Neural progenitor cell (in vitro differentiated cells): ENCODE data around the gene DNAJC24. TPM values are rescaled to one million over a fixed set of nuclear protein-coding genes. Genes with fewer than 3 reads are reported as not detected.

Experiments
- DNase-seq: peaks from one replicate; pipeline ENCODE4 v3.0.0-alpha.2; 2016; ENCODE audit warnings: low spot score
- H2AFZ ChIP-seq: fragments of 200-600 bp; sonication (generic); replicated peaks from 2 replicates; pipeline ENCODE4 v1.6.1; 2016; ENCODE audit warnings: antibody characterized with exemption
- H3F3A ChIP-seq: fragments of 200-600 bp; sonication (generic); 2 replicates; pipeline ENCODE4 v1.6.1; 2016; ENCODE audit warnings: antibody characterized with exemption, low read depth
- H3K27ac ChIP-seq: fragments of 200-600 bp; sonication (generic); 2 replicates; pipeline ENCODE4 v1.5.1; 2016; ENCODE audit warnings: mild to moderate bottlenecking
- H3K27me3 ChIP-seq: fragments of 200-600 bp; sonication (generic); 2 replicates; pipeline ENCODE4 v1.6.1; 2016; ENCODE audit warnings: mild to moderate bottlenecking, moderate library complexity
- H3K36me3 ChIP-seq: fragments of 200-600 bp; sonication (generic); 2 replicates; pipeline ENCODE4 v1.5.1; 2016
- H3K4me1 ChIP-seq: fragments of 200-600 bp; sonication (generic); 2 replicates; pipeline ENCODE4 v1.6.1; 2016; ENCODE audit warnings: mixed run types
- H3K4me2 ChIP-seq: fragments of 200-600 bp; sonication (generic); 2 replicates; pipeline ENCODE4 v1.6.1; 2016
- H3K4me3 ChIP-seq: fragments of 200-600 bp; sonication (generic); 2 replicates; pipeline ENCODE4 v1.5.1; 2016
- H3K79me2 ChIP-seq: fragments of 200-600 bp; sonication (generic); 2 replicates; pipeline ENCODE4 v1.6.1; 2016; ENCODE audit warnings: low read depth
- H3K9ac ChIP-seq: fragments of 200-600 bp; sonication (generic); 2 replicates; pipeline ENCODE4 v1.6.1; 2016
- H3K9me3 ChIP-seq: fragments of 200-600 bp; sonication (generic); 2 replicates; pipeline ENCODE4 v1.5.1; 2016; ENCODE audit warnings: low read depth
- H4K20me1 ChIP-seq: fragments of 200-600 bp; sonication (generic); 2 replicates; pipeline ENCODE4 v1.6.1; 2016; ENCODE audit warnings: low read depth
- H3K27ac Mint-ChIP-seq: 3 replicates; pipeline ENCODE4 v1.8.0; 2021; ENCODE audit warnings: mixed read lengths
- H3K27me3 Mint-ChIP-seq: 2 replicates; pipeline ENCODE4 v1.8.0; 2022; ENCODE audit warnings: low read depth, mild to moderate bottlenecking, inconsistent platforms, moderate library complexity, mixed read lengths; ENCODE audit not compliant: insufficient read depth
- H3K36me3 Mint-ChIP-seq: 3 replicates; pipeline ENCODE4 v1.8.0; 2021; ENCODE audit warnings: mixed read lengths
- H3K4me1 Mint-ChIP-seq: 3 replicates; pipeline ENCODE4 v1.8.0; 2021; ENCODE audit warnings: mixed read lengths
- H3K4me3 Mint-ChIP-seq: 3 replicates; pipeline ENCODE4 v1.8.0; 2021; ENCODE audit warnings: mild to moderate bottlenecking, moderate library complexity, mixed read lengths
- H3K9me3 Mint-ChIP-seq: 3 replicates; pipeline ENCODE4 v1.8.0; 2020; ENCODE audit warnings: mixed read lengths
- EZH2 ChIP-seq: fragments of 200-600 bp; sonication (generic); IDR thresholded peaks from 2 replicates; pipeline ENCODE4 v1.6.1; 2017; ENCODE audit warnings: antibody characterized with exemption, mild to moderate bottlenecking, moderate library complexity
- EZH2phosphoT487 ChIP-seq: fragments of 200-600 bp; sonication (generic); IDR thresholded peaks from 2 replicates; pipeline ENCODE4 v1.6.1; 2017; ENCODE audit warnings: antibody characterized with exemption
- total RNA-seq: library from RNA; depleted of rRNA; stranded (reverse); fragments of >200 nt; gene quantifications from 2 replicates; pipeline ENCODE4 v1.2.3, GENCODE V29; 2015; ENCODE audit warnings: low replicate concordance
- TF ChIP-seq, protein P1 (sequence below): fragments of 200-600 bp; sonication (generic); IDR thresholded peaks from 2 replicates; pipeline ENCODE4 v1.5.1; 2017; ENCODE audit warnings: antibody characterized with exemption, mild to moderate bottlenecking

DNAJC24 gene
- total RNA-seq, 1 donor from 2014 or later, result 80.9 TPM

DNA sequence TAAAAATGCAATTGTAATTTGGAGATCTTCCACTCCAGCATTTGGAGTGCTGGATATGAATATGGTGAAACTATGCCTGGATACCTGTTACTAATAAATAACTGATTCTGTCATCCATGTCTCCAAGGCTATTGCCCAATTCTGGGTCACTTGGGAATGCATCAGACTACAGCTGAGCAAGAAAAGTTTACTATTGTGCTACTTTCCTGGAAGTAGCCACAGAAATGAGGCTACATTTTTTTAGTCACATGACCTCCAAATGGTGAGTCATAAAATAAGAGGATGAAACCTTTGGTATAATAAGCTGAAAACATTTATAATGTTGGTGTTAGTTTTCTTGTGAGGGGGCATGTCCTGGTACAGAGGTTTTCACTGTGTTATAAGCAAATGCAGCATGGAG, 44.5 kb upstream of the DNAJC24 start:
- no peak overlapping the region for H3K27ac ChIP-seq
- Mint-ChIP-seq H3K36me3 (peaks cover 17% of the 10 kb centered on the region), H3K4me3 (no peak overlapping the region), H3K9me3 (peaks cover 9% of the 10 kb centered on the region), H3K27ac (no peak overlapping the region), H3K4me1 (no peaks in the 10 kb centered on the region), H3K27me3 (no peaks in the 10 kb centered on the region)
- no peak overlapping the region for H3K9ac ChIP-seq
- H3K27me3 ChIP-seq, result no peaks in the 10 kb centered on the region
- H3K9me3 ChIP-seq, result no peaks in the 10 kb centered on the region
- TF ChIP-seq EZH2phosphoT487, result no peak
- TF ChIP-seq, protein P1, sequence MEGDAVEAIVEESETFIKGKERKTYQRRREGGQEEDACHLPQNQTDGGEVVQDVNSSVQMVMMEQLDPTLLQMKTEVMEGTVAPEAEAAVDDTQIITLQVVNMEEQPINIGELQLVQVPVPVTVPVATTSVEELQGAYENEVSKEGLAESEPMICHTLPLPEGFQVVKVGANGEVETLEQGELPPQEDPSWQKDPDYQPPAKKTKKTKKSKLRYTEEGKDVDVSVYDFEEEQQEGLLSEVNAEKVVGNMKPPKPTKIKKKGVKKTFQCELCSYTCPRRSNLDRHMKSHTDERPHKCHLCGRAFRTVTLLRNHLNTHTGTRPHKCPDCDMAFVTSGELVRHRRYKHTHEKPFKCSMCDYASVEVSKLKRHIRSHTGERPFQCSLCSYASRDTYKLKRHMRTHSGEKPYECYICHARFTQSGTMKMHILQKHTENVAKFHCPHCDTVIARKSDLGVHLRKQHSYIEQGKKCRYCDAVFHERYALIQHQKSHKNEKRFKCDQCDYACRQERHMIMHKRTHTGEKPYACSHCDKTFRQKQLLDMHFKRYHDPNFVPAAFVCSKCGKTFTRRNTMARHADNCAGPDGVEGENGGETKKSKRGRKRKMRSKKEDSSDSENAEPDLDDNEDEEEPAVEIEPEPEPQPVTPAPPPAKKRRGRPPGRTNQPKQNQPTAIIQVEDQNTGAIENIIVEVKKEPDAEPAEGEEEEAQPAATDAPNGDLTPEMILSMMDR, result no peak
- TF ChIP-seq EZH2, result no peak
- H3K4me2 ChIP-seq, result no peak overlapping the region
- H3K79me2 ChIP-seq, result no peaks in the 10 kb centered on the region
- no peak overlapping the region for H2AFZ ChIP-seq
- no peaks in the 10 kb centered on the region for H3F3A ChIP-seq
- no peaks in the 10 kb centered on the region for H4K20me1 ChIP-seq
- H3K36me3 ChIP-seq, result no peaks in the 10 kb centered on the region
- H3K4me1 ChIP-seq, result peaks cover 5% of the 10 kb centered on the region
- DNase-seq, result no peak
- H3K4me3 ChIP-seq, result no peak overlapping the region

DNA sequence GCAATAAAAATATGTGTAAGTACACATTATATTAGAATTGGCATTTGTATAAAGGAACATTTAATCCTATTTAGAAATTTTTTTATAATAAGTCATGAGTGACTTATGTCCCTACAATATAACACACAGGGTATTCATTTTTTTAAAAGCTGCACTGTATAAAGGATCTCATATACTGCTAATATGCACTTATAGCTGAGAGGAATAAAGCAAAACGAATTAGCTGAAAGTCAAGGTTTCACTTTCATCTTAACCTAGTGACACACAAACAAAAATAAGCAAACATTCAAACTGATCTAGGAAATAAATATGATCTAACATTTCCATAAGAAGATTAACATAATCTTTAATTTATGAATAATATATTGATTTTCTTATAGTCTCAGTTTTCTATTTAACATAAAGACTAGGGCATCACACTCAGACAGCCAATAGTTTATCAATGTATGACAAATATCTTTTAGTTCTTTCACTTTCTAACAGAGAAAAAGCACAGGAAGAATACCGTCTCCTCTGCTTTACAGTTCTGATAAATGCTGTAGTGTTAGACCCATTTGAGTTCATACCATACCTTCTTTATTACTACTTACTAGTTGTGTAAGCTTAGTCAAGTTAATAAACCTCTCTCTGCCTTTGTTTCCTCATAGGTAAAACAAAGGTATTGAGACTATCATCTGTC, 43.1 kb upstream of the DNAJC24 start:
- Mint-ChIP-seq H3K4me3 (no peak overlapping the region), H3K27ac (no peak overlapping the region), H3K27me3 (peaks cover 2% of the 10 kb centered on the region), H3K4me1 (no peaks in the 10 kb centered on the region), H3K36me3 (peaks cover 19% of the 10 kb centered on the region), H3K9me3 (peaks cover 14% of the 10 kb centered on the region)
- DNase-seq, result no peak
- H3K9me3 ChIP-seq, result no peaks in the 10 kb centered on the region
- no peaks in the 10 kb centered on the region for H3K36me3 ChIP-seq
- no peaks in the 10 kb centered on the region for H3F3A ChIP-seq
- no peak overlapping the region for H3K9ac ChIP-seq
- TF ChIP-seq EZH2, result no peak
- TF ChIP-seq, protein P1, result no peak
- no peak for TF ChIP-seq EZH2phosphoT487
- H2AFZ ChIP-seq, result no peak overlapping the region
- H4K20me1 ChIP-seq, result no peaks in the 10 kb centered on the region
- H3K4me1 ChIP-seq, result peaks cover 5% of the 10 kb centered on the region
- no peak overlapping the region for H3K4me2 ChIP-seq
- no peaks in the 10 kb centered on the region for H3K27me3 ChIP-seq
- no peak overlapping the region for H3K27ac ChIP-seq
- no peaks in the 10 kb centered on the region for H3K79me2 ChIP-seq
- no peak overlapping the region for H3K4me3 ChIP-seq

DNA sequence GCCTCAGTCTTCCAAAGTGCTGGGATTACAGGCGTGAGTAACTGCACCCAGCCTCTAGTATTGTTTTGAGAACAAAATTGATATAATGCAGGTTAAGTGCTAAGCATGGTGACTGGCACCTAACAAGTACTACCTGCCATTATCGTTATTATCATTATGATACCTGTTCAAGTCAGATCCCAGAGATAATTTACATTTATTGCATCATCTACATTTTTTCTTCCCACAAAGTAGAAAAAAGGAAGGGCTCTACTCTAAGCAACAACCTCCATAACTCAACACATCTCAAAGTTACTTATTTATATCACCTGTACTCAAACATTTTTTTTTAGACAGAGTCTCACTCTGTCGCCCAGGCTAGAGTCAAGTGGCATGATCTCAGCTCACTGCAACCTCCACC, 42.2 kb upstream of the DNAJC24 start:
- Mint-ChIP-seq H3K4me1 (no peaks in the 10 kb centered on the region), H3K36me3 (peaks cover 22% of the 10 kb centered on the region), H3K27ac (no peak overlapping the region), H3K27me3 (peaks cover 2% of the 10 kb centered on the region), H3K9me3 (peaks cover 15% of the 10 kb centered on the region), H3K4me3 (no peak overlapping the region)
- H3K9me3 ChIP-seq, result no peaks in the 10 kb centered on the region
- H4K20me1 ChIP-seq, result no peaks in the 10 kb centered on the region
- TF ChIP-seq, protein P1, result no peak
- no peak for TF ChIP-seq EZH2
- TF ChIP-seq EZH2phosphoT487, result no peak
- peaks cover 5% of the 10 kb centered on the region for H3K4me1 ChIP-seq
- DNase-seq, result no peak
- H3K27ac ChIP-seq, result no peak overlapping the region
- no peak overlapping the region for H3K4me2 ChIP-seq
- H2AFZ ChIP-seq, result no peak overlapping the region
- H3F3A ChIP-seq, result no peaks in the 10 kb centered on the region
- H3K79me2 ChIP-seq, result no peaks in the 10 kb centered on the region
- no peak overlapping the region for H3K9ac ChIP-seq
- H3K4me3 ChIP-seq, result no peak overlapping the region
- no peaks in the 10 kb centered on the region for H3K36me3 ChIP-seq
- no peaks in the 10 kb centered on the region for H3K27me3 ChIP-seq
